ENCODE results near the gene TBC1D26. TPM values are rescaled to one million over a fixed set of nuclear protein-coding genes. Genes with fewer than 3 reads are reported as not detected.
"Not testable (repeated sequence)": the region's sequence is repeated elsewhere in the genome, so short reads cannot be mapped to it uniquely, and the experiment has no call there.

TBC1D26 gene
- total RNA-seq, 1 donor, result not detected

GRCh38 chr17:15744074-15744676 is 12.1 kb downstream of the TBC1D26 start:
- TF ChIP-seq CTCF (IDR thresholded peaks at IDR 0.05; ENCODE audit: insufficient read depth, low read depth, low read length), result no peak
- no peak overlapping the region for H3K4me3 ChIP-seq (ENCODE audit: low read depth, low read length)
- no peak for DNase-seq (ENCODE audit: low read depth)

GRCh38 chr17:15744885-15745284 is 12.8 kb downstream of the TBC1D26 start:
- TF ChIP-seq CTCF (IDR thresholded peaks at IDR 0.05; ENCODE audit: insufficient read depth, low read depth, low read length), result no peak
- DNase-seq (ENCODE audit: low read depth), result no peak
- no peak overlapping the region for H3K4me3 ChIP-seq (ENCODE audit: low read depth, low read length)

GRCh38 chr17:15749403-15749802 is 17.3 kb downstream of the TBC1D26 start:
- H3K4me3 ChIP-seq (ENCODE audit: low read depth, low read length); DNase-seq (ENCODE audit: low read depth): not testable (repeated sequence)

- not testable (repeated sequence) for DNase-seq (ENCODE audit: low read depth); H3K4me3 ChIP-seq (ENCODE audit: low read depth, low read length)
These were observed 36.9 kb downstream of the TBC1D26 start for GRCh38 chr17:15768865-15769533.

DNA sequence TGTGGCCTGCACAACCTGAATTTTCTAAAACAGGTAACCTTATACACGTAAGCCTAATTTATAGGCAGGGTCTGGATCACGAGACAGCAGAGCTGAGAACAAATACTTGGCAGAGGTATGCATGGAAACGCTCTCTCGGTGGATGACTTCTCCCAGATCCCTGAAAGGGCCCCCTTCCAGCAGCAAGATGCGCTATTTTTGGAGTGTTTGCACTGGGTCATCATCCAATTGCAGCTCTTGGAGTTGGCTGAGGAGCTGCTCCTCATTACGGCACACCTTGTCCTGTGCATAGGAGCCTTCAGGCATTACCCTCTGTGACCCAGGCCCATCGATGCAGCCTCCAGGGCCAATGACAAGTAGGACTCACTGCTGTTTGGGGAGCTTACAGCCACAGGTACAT is 38.6 kb downstream of the TBC1D26 start:
- H3K4me3 ChIP-seq (ENCODE audit: low read depth, low read length); DNase-seq (ENCODE audit: low read depth): not testable (repeated sequence)

- H3K4me3 ChIP-seq (ENCODE audit: low read depth, low read length), result no peak overlapping the region
- no peak for TF ChIP-seq CTCF (IDR thresholded peaks at IDR 0.05; ENCODE audit: insufficient read depth, low read depth, low read length)
- DNase-seq (ENCODE audit: low read depth), result no peak
These were observed 44.8 kb downstream of the TBC1D26 start for GRCh38 chr17:15776871-15777270.

DNA sequence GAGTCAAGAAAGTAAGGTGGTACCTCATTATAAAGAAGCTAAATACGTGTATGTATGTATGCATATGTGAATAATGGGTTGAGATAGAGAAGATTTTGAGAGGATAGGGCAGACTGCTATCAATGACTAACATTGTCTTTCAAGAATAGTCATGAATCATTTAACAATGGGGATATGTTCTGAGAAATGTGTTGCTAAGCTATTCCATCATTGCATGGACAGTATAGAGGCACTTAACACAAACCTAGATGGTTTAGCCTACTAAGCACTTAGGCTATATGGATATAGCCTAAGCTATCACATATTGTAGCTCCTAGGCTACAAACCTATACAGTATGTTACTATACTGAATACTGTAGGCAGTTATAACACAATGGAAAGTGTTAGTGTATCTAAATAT is 45.2 kb downstream of the TBC1D26 start:
- no peak overlapping the region for H3K4me3 ChIP-seq (ENCODE audit: low read depth, low read length)
- no peak for DNase-seq (ENCODE audit: low read depth)
- no peak for TF ChIP-seq CTCF (IDR thresholded peaks at IDR 0.05; ENCODE audit: insufficient read depth, low read depth, low read length)

- DNase-seq (ENCODE audit: low read depth), result no peak
- TF ChIP-seq CTCF (IDR thresholded peaks at IDR 0.05; ENCODE audit: insufficient read depth, low read depth, low read length), result no peak
- no peak overlapping the region for H3K4me3 ChIP-seq (ENCODE audit: low read depth, low read length)
These were observed 45.6 kb downstream of the TBC1D26 start for GRCh38 chr17:15777717-15778116.
